MG63 (cell line): ENCODE measurements around the gene EVC. TPM values are rescaled to one million over a fixed set of nuclear protein-coding genes. Genes with fewer than 3 reads are reported as not detected.

ENCODE experiments used
- DNase-seq: peaks from one replicate; pipeline ENCODE4 v3.0.0-alpha.2; 2020
- H3K27me3 ChIP-seq: fragments of 250-450 bp; sonication (Bioruptor Pico); 2 replicates; pipeline ENCODE4 v1.5.1; 2020; ENCODE audit warnings: mild to moderate bottlenecking, moderate library complexity
- H3K36me3 ChIP-seq: fragments of 250-450 bp; sonication (Bioruptor Pico); 2 replicates; pipeline ENCODE4 v1.5.1; 2020; ENCODE audit warnings: mild to moderate bottlenecking, moderate library complexity
- H3K4me3 ChIP-seq: fragments of 250-450 bp; sonication (Bioruptor Pico); 2 replicates; pipeline ENCODE4 v1.5.1; 2020; ENCODE audit warnings: mild to moderate bottlenecking, moderate library complexity
- H3K9me3 ChIP-seq: fragments of 250-450 bp; sonication (Bioruptor Pico); 2 replicates; pipeline ENCODE4 v1.5.1; 2020; ENCODE audit warnings: mild to moderate bottlenecking, moderate library complexity
- total RNA-seq: library from RNA; depleted of rRNA; stranded (reverse); fragments of >200 nt; shearing (Covaris generic); gene quantifications from 2 replicates; pipeline ENCODE4 v1.2.3, GENCODE V29; 2014; ENCODE audit warnings: low replicate concordance

EVC gene
- total RNA-seq, 1 experiment from 2014 or later, result 4.6 TPM

- no peaks in the 10 kb centered on the region for H3K9me3 ChIP-seq
- 0 out of 2 replicates have a peak, but pooled peaks cover 3% of the 10 kb centered on the region for H3K36me3 ChIP-seq
- no peaks in the 10 kb centered on the region for H3K27me3 ChIP-seq
- no peak overlapping the region for H3K4me3 ChIP-seq
- no peak for DNase-seq
Measured at GRCh38 chr4:5785806-5786680, 75.0 kb downstream of the EVC start.

- no peak for DNase-seq
- H3K27me3 ChIP-seq, result no peaks in the 10 kb centered on the region
- no peak overlapping the region for H3K4me3 ChIP-seq
- 0 out of 2 replicates have a peak, but pooled peaks cover 4% of the 10 kb centered on the region for H3K36me3 ChIP-seq
- no peaks in the 10 kb centered on the region for H3K9me3 ChIP-seq
Measured at GRCh38 chr4:5787311-5787710, 76.3 kb downstream of the EVC start.

- H3K4me3 ChIP-seq, result no peak overlapping the region
- DNase-seq, result no peak
- no peaks in the 10 kb centered on the region for H3K27me3 ChIP-seq
- 0 out of 2 replicates have a peak, but pooled peaks cover 5% of the 10 kb centered on the region for H3K36me3 ChIP-seq
- H3K9me3 ChIP-seq, result no peaks in the 10 kb centered on the region
Measured at GRCh38 chr4:5788144-5788543, 77.1 kb downstream of the EVC start.

- H3K9me3 ChIP-seq, result no peaks in the 10 kb centered on the region
- no peak overlapping the region for H3K4me3 ChIP-seq
- DNase-seq, result no peak
- 0 out of 2 replicates have a peak, but pooled peaks cover 5% of the 10 kb centered on the region for H3K36me3 ChIP-seq
- no peaks in the 10 kb centered on the region for H3K27me3 ChIP-seq
Measured at GRCh38 chr4:5789141-5789540, 78.1 kb downstream of the EVC start.

GRCh38 chr4:5790546-5790857 is 79.5 kb downstream of the EVC start:
- Histone ChIP-seq H3K9me3 (no peaks in the 10 kb centered on the region), H3K36me3 (peaks cover 11% of the 10 kb centered on the region), H3K4me3 (no peak overlapping the region), H3K27me3 (no peaks in the 10 kb centered on the region)
- DNase-seq, result no peak

- Histone ChIP-seq H3K4me3 (no peak overlapping the region), H3K36me3 (peaks cover 9% of the 10 kb centered on the region), H3K9me3 (no peaks in the 10 kb centered on the region), H3K27me3 (no peaks in the 10 kb centered on the region)
- no peak for DNase-seq
Measured at GRCh38 chr4:5791654-5792053, 80.7 kb downstream of the EVC start.

- H3K4me3 ChIP-seq, result no peak overlapping the region
- H3K27me3 ChIP-seq, result no peaks in the 10 kb centered on the region
- no peaks in the 10 kb centered on the region for H3K9me3 ChIP-seq
- peaks cover 9% of the 10 kb centered on the region for H3K36me3 ChIP-seq
- DNase-seq, result no peak
Measured at GRCh38 chr4:5793514-5793913, 82.5 kb downstream of the EVC start.

- no peak for DNase-seq
- no peak overlapping the region for H3K4me3 ChIP-seq
- no peaks in the 10 kb centered on the region for H3K9me3 ChIP-seq
- no peaks in the 10 kb centered on the region for H3K27me3 ChIP-seq
- peaks cover 9% of the 10 kb centered on the region for H3K36me3 ChIP-seq
Measured at GRCh38 chr4:5795580-5795979, 84.6 kb downstream of the EVC start.

GRCh38 chr4:5796976-5797375 is 86.0 kb downstream of the EVC start:
- Histone ChIP-seq H3K27me3 (no peaks in the 10 kb centered on the region), H3K36me3 (peaks cover 9% of the 10 kb centered on the region), H3K4me3 (no peak overlapping the region), H3K9me3 (no peaks in the 10 kb centered on the region)
- DNase-seq, result no peak

GRCh38 chr4:5797866-5798265 is 86.9 kb downstream of the EVC start:
- no peak for DNase-seq
- Histone ChIP-seq H3K27me3 (no peaks in the 10 kb centered on the region), H3K36me3 (peaks cover 7% of the 10 kb centered on the region)

GRCh38 chr4:5798462-5798861 is 87.5 kb downstream of the EVC start:
- no peak for DNase-seq
- no peaks in the 10 kb centered on the region for H3K27me3 ChIP-seq
- H3K4me3 ChIP-seq, result no peak overlapping the region
- H3K36me3 ChIP-seq, result peaks cover 7% of the 10 kb centered on the region
- no peaks in the 10 kb centered on the region for H3K9me3 ChIP-seq

More at GRCh38 chr4:5797866-5798265, 86.9 kb downstream of the EVC start:
- H3K9me3 ChIP-seq, result no peaks in the 10 kb centered on the region
- no peak overlapping the region for H3K4me3 ChIP-seq

- no peaks in the 10 kb centered on the region for H3K27me3 ChIP-seq
- DNase-seq, result no peak
- no peak overlapping the region for H3K4me3 ChIP-seq
Measured at GRCh38 chr4:5798946-5799345, 87.9 kb downstream of the EVC start.

GRCh38 chr4:5799406-5799805 is 88.4 kb downstream of the EVC start:
- no peaks in the 10 kb centered on the region for H3K27me3 ChIP-seq
- no peaks in the 10 kb centered on the region for H3K9me3 ChIP-seq
- no peak overlapping the region for H3K4me3 ChIP-seq
- no peak for DNase-seq
- peaks cover 7% of the 10 kb centered on the region for H3K36me3 ChIP-seq

More at GRCh38 chr4:5798946-5799345, 87.9 kb downstream of the EVC start:
- Histone ChIP-seq H3K9me3 (no peaks in the 10 kb centered on the region), H3K36me3 (peaks cover 7% of the 10 kb centered on the region)

- DNase-seq, result no peak
- H3K4me3 ChIP-seq, result no peak overlapping the region
- H3K36me3 ChIP-seq, result no peaks in the 10 kb centered on the region
- no peaks in the 10 kb centered on the region for H3K27me3 ChIP-seq
- no peaks in the 10 kb centered on the region for H3K9me3 ChIP-seq
Measured at GRCh38 chr4:5800496-5800895, 89.5 kb downstream of the EVC start.

- Histone ChIP-seq H3K36me3 (no peaks in the 10 kb centered on the region), H3K4me3 (no peak overlapping the region), H3K27me3 (no peaks in the 10 kb centered on the region), H3K9me3 (no peaks in the 10 kb centered on the region)
- no peak for DNase-seq
Measured at GRCh38 chr4:5801696-5802095, 90.7 kb downstream of the EVC start.

GRCh38 chr4:5802565-5802964 is 91.6 kb downstream of the EVC start:
- H3K36me3 ChIP-seq, result no peaks in the 10 kb centered on the region
- DNase-seq, result no peak
- H3K27me3 ChIP-seq, result no peaks in the 10 kb centered on the region
- no peak overlapping the region for H3K4me3 ChIP-seq
- H3K9me3 ChIP-seq, result no peaks in the 10 kb centered on the region

- no peak overlapping the region for H3K4me3 ChIP-seq
- no peaks in the 10 kb centered on the region for H3K9me3 ChIP-seq
- no peaks in the 10 kb centered on the region for H3K36me3 ChIP-seq
- no peak for DNase-seq
- H3K27me3 ChIP-seq, result no peaks in the 10 kb centered on the region
Measured at GRCh38 chr4:5804656-5805055, 93.7 kb downstream of the EVC start.

GRCh38 chr4:5805270-5805669 is 94.3 kb downstream of the EVC start:
- Histone ChIP-seq H3K36me3 (no peaks in the 10 kb centered on the region), H3K27me3 (no peaks in the 10 kb centered on the region), H3K4me3 (no peak overlapping the region), H3K9me3 (no peaks in the 10 kb centered on the region)
- no peak for DNase-seq
